NAMALWA (cell line): ENCODE measurements around the gene RUNX1.
A peak's percentile ranks its signal among the peaks of the same experiment; 100 is the strongest.

Source experiments
- DNase-seq: peaks from one replicate; pipeline ENCODE4 v3.0.0-alpha.2; 2015; ENCODE audit warnings: low spot score

Gene RUNX1

GRCh38 chr21:34783815-34784214 lies 265.3 kb downstream of the RUNX1 start:
- no peak for DNase-seq

DNA sequence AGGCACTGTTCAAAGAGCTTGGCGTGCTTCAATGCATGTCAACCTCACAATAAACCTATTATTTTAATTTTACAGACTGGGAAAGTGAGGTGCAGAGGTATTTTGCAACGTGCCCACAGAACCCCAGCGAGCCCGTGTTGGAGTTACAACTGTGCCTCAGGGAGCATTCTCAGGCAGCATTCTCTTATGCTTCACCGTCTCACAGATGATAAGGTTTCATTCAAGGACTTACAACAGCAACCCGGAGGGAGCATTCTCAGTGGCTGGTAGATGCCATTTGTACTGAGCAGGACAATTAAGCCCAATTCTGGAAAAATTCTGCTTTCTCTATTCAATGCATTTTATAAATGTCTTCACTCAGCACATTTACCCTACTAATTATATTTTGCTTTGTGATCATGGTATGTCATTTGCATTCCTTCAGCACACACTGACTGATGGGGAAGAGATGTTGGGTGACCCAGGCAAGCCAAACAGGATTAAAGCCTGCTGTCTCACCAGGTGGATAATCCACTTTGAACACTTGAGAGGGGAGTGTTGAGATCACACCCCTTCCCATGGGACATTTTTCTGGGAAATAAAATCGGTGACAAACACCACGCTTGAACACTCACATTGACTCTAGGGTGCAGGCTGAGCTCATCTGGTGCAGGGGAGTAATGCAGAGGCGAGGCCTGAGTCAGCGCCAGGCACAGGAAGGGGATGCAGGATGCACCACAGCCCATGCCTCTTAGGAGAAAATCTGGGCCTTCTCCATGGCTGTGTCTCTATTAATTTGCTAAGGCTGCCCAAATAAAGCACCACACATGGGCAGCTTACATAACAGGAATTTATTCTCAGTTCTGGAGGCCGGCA lies 266.4 kb downstream of the RUNX1 start:
- no peak for DNase-seq

DNA sequence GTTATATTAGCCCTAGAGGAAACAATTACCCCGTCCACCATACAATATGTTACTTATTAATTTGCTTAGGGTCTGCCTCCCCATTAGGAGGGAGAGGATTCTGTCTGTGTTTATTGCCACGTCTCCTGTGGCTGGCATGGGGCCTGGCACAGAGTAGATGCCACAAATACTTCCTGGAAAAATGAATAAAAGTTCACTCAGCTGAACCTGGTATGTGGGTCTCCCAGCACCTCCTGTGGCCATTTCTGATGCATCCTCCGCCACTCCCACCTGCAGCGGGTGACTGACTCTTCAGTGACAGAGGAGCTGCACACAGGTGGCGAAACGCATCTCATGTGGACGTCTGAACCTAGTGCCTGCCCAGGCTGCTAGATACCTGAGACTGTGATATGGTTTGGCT lies 267.6 kb downstream of the RUNX1 start:
- no peak for DNase-seq

- no peak for DNase-seq
Observed at GRCh38 chr21:34779860-34780259, 269.2 kb downstream of the RUNX1 start.

- DNase-seq, result no peak
Observed at GRCh38 chr21:34775793-34776192, 273.3 kb downstream of the RUNX1 start.

DNA sequence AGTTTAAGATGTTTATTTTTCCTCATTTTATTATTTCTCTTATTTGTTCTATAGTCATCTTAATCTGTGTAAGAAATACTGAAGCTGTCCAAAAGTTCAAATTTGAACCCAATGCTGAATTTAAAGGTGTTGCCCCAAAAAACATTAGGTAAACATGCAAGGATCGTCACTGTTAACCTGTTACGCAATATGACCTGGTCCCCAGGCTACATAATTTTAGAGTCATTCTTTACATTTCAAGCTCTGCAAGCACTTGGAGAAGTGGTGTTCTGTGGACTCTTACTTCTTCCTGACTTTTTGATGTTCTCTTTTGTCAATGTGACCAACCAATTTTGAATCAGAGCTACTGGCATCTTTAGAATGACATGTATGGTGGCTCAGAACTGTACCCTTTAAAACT lies 274.4 kb downstream of the RUNX1 start:
- no peak for DNase-seq

- no peak for DNase-seq
Observed at GRCh38 chr21:34771512-34772028, 277.5 kb downstream of the RUNX1 start.

DNA sequence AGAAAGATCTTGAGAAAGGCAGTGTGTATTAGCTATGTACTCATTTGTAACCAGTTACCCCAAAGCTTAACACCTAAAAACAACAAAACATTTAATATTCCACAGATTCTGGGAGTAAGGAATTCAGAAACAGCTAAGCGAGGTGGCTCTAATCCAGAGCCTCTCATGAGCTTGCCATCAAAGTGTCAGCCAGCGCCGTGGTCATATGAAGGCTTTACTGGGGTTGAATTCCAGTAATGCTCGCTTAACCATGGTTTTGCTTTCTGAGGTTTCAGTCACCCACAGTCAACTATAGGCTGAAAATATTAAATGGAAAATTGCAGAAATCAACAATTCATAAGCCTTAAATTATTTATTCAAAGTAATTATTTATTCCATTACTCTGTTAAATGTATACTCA lies 278.5 kb downstream of the RUNX1 start:
- DNase-seq, result no peak

DNA sequence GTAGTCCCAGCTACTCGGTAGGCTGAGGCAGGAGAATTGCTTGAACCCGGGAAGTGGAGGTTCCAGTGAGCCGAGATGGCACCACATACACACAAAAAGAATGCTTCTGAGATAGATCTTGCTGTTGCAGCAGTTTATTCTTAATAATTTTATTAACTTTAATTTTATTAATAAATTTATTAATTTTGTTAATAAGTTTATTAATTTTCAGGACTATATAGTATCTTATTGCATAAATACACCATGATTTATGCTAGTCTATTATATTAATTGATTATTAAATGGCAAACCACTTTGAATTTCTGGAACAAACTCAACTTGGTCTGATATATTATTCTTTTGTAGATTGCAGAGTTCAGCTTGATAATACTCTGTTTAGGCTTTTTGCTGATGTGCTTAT lies 280.8 kb downstream of the RUNX1 start:
- no peak for DNase-seq

- no peak for DNase-seq
Observed at GRCh38 chr21:34766862-34767261, 282.2 kb downstream of the RUNX1 start.

DNA sequence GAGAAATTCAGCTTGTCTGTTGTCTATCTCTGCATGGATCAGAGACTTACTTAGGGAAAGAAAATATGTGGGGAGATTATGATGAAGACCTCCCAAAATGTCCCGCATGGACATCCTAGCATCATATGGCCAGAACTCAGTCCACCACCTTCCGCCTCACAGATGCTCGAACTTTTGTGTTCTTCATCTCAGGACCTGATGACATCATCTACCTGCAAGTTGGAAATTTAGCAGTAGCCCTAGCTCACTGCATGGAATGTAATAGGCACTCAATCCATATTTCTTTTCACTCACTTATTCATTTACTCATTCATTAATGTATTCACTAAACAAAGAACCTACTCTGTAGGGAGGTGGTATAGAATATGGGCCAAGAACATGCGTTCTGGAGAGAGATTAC lies 283.5 kb downstream of the RUNX1 start:
- no peak for DNase-seq

- DNase-seq, result no peak
Observed at GRCh38 chr21:34764715-34765284, 284.3 kb downstream of the RUNX1 start.

DNA sequence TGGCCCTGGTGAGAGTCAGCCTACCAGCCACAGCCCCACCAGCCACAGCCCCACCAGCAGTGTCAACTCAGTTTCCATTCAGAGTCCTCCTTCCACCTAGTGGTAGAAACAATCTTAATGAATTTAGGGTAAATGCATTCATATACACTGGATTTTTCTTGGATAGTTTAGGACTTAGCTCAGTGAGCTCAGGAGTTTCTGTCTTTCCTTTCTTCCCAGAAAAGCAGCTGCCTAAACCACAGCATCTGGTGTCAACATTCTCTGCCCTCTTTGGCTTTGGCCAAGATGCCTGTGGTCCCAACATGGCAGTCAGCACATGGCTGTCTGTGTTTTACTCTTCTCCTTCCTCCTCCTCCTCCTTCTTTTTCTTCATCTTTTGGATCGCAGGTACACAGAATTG lies 286.3 kb downstream of the RUNX1 start:
- DNase-seq, result no peak

GRCh38 chr21:34761758-34762330 lies 287.3 kb downstream of the RUNX1 start:
- DNase-seq, result no peak

DNA sequence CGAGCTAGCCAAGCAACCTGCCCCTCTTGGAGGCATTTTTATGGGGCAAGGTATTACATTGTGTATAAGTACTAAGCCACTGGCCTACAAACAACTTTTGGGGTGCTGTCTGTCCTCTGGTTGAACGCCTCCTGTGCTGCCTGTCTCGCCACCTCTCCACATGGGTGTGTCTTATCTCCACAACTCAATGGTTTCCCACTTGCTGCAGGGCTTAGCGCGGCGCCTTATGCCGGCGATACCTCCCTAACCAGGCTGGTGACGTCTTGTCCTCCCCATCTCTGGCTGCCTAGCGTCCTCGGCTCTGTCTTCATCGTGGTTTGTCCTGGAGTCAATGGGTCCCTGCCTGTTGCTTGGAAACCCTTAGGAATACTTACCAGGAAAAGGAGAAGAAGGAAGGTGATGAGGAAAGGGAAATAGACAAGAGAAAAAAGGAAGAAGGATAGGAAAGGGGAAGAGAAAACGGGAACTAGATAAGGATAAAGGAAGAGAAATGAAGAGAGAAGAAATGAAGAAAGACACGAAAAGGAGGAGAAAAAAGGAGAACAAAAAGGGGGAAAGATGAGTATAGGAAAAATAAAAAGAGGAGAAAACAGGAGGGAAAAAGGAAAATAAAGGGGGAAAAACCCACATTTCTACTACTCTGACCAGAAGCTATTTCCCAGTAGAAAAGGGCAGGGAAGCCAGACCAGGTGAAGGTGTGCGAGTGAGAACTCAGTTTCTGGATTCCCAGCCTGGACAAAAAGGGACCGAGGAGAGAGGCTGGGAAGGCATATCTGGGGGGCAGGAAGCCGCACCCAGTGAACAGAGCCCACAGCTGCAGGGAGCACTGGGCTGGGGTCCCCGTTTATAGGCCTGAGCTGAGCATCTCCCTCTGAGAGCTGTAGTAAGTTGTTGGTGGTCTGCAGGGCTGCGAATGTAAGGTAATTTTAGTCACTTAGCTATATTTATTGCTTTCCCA lies 294.1 kb downstream of the RUNX1 start:
- no peak for DNase-seq

- no peak for DNase-seq
Observed at GRCh38 chr21:34748862-34749261, 300.2 kb downstream of the RUNX1 start.

DNA sequence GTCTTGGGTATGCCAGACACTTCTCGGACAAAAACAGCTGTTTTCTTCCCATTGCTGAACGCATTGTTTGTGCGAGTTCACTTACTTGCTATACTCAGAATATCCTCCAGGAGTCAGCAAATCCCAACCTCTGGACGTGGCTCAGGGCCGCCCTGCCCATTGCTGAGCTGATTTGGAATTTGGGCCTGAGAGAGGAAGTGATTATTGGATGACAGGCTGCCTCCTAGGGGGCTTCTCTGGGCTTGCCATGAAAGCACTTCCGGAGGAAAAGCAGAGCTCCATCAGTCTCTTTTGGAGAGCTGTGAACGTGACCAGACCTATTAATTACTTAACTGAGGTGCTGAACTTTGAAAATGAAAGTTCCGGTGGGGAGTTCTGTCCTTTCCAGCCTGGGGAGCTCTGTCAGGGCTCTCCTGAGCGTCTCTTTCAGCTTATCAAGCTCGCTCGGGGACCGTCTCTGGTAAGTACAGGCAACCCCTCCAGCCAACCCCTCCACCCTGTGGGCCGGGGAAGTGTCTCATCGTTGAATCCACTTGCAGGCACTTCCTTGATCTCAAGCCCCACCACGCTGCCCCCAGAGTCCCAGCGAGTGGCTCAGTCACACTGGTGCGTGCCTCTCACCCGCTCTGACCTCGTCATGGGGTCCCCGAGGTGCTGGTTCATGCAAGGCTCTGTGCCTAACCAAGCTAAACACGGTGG lies 303.4 kb downstream of the RUNX1 start:
- peak; percentile 79 for DNase-seq

- no peak for DNase-seq
Observed at GRCh38 chr21:34744801-34745200, 304.3 kb downstream of the RUNX1 start.

DNA sequence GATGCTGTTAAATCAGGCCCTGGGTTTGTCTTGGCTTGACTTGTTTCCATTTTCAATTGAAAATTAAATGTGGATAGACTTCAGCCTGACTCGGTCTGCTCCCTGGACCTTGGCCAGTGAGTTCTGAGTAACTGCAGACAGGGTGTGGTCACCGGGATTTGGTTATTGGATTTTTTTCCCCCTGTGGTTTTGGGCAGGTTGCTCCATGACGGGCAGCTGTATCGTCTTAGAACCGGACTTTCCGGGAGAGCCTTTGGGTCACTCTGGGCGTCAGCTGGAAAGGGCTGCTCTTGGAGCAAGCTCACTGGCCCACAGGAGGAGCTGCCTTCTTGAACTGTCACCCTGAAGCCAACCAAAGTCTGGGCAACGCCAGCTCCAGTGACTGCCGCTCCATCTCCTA lies 305.3 kb downstream of the RUNX1 start:
- DNase-seq, result no peak

GRCh38 chr21:34743285-34743684 lies 305.8 kb downstream of the RUNX1 start:
- no peak for DNase-seq

DNA sequence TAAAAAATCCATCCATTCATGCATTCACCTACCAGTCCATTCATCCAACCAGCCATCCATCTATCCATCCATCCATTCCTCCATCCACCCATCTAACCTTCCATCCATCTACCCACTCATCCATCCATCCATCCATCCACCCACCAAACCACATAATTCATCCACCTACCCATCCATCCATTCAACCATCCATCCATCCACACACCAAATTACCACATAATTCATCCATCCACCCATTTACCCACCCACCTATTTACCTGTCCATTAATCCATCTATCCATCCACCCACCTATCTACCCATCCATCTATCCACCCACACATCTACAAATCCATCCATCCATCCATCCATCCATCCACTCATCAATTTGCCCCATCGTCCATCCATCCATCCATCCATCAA lies 308.9 kb downstream of the RUNX1 start:
- DNase-seq, result no peak
